Endothelial cell (in vitro differentiated cells): ENCODE measurements around the gene FUOM. TPM values are rescaled to one million over a fixed set of nuclear protein-coding genes. Genes with fewer than 3 reads are reported as not detected.

Experiments used
- DNase-seq: peaks from one replicate; pipeline ENCODE4 v3.0.0; 2021; ENCODE audit warnings: low spot score
- H3K27ac Mint-ChIP-seq: one replicate; pipeline ENCODE4 v1.8.0; 2021; ENCODE audit warnings: mixed read lengths, inconsistent platforms; ENCODE audit not compliant: unreplicated experiment
- H3K27me3 Mint-ChIP-seq: one replicate; pipeline ENCODE4 v1.8.0; 2021; ENCODE audit warnings: mild to moderate bottlenecking, moderate library complexity, mixed read lengths, inconsistent platforms; ENCODE audit not compliant: unreplicated experiment
- H3K36me3 Mint-ChIP-seq: one replicate; pipeline ENCODE4 v1.8.0; 2021; ENCODE audit warnings: mild to moderate bottlenecking, low read depth, mixed read lengths, inconsistent platforms; ENCODE audit not compliant: unreplicated experiment
- H3K4me1 Mint-ChIP-seq: one replicate; pipeline ENCODE4 v1.8.0; 2021; ENCODE audit warnings: mild to moderate bottlenecking, mixed read lengths, inconsistent platforms; ENCODE audit not compliant: unreplicated experiment
- H3K4me3 Mint-ChIP-seq: one replicate; pipeline ENCODE4 v1.8.0; 2021; ENCODE audit warnings: mild to moderate bottlenecking, mixed read lengths, inconsistent platforms; ENCODE audit not compliant: unreplicated experiment
- H3K9me3 Mint-ChIP-seq: one replicate; pipeline ENCODE4 v1.8.0; 2021; ENCODE audit warnings: mixed read lengths, inconsistent platforms; ENCODE audit not compliant: unreplicated experiment
- total RNA-seq: library from RNA; stranded (reverse); fragmentation: NEBNext Ultra II Directional; extraction: Animal tissue kit (Norgen Biotek cat#: 25700); gene quantifications from one replicate; pipeline ENCODE4 v1.2.1, GENCODE V29; 2021; ENCODE audit not compliant: unreplicated experiment
- TF ChIP-seq, protein P1 (sequence below): fragments of 200-600 bp; sonication (generic); IDR thresholded peaks from one replicate; pipeline ENCODE4 v1.5.0; 2021; ENCODE audit warnings: antibody characterized with exemption; ENCODE audit not compliant: unreplicated experiment

The FUOM gene
- total RNA-seq, 1 donor from 2014 or later = 8.9 TPM

DNA sequence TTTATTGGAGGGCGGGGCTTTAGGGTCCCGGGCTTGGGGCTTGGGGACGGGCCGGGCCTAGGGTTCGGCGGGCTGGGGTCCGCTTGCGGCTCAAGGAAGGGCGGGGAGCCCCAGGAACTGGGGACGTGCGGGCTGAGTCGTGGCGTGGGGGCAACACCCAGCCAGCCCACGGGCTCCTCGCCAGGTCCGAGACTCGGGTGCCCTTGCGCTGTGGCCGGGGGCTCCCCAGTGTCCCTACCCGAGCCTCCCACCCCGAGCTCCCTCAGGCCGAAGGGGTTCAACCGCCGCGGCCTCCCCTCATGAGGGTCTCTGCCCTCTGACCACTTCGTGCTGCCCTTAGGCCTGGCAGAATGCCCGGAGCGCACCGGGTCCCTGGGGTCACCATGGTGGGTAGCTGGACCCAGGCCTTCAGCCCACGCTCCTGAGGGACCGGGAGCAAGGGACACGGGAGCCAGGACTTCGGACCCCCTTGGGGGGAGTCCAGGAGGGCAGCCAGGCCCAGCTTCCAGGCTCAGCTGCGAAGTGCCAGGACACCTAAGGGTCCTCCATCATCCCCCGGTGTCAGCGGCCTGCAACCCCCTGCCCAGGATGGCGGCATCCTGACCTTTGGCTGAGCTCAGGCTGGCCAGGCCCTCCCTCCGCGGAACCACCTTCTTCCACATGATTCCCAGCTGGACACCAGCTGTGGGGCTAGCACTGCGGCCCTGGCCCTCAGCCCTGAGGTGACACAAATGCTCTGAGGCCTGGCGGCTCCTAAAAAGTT lies 524 bp upstream of the FUOM start:
- TF ChIP-seq, protein P1, sequence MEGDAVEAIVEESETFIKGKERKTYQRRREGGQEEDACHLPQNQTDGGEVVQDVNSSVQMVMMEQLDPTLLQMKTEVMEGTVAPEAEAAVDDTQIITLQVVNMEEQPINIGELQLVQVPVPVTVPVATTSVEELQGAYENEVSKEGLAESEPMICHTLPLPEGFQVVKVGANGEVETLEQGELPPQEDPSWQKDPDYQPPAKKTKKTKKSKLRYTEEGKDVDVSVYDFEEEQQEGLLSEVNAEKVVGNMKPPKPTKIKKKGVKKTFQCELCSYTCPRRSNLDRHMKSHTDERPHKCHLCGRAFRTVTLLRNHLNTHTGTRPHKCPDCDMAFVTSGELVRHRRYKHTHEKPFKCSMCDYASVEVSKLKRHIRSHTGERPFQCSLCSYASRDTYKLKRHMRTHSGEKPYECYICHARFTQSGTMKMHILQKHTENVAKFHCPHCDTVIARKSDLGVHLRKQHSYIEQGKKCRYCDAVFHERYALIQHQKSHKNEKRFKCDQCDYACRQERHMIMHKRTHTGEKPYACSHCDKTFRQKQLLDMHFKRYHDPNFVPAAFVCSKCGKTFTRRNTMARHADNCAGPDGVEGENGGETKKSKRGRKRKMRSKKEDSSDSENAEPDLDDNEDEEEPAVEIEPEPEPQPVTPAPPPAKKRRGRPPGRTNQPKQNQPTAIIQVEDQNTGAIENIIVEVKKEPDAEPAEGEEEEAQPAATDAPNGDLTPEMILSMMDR = no peak
- Mint-ChIP-seq H3K36me3 (peaks cover 11% of the 10 kb centered on the region), H3K4me1 (no peaks in the 10 kb centered on the region), H3K27me3 (peaks cover 12% of the 10 kb centered on the region), H3K27ac (no peak overlapping the region), H3K9me3 (no peaks in the 10 kb centered on the region), H3K4me3 (no peak overlapping the region)
- no peak for DNase-seq

DNA sequence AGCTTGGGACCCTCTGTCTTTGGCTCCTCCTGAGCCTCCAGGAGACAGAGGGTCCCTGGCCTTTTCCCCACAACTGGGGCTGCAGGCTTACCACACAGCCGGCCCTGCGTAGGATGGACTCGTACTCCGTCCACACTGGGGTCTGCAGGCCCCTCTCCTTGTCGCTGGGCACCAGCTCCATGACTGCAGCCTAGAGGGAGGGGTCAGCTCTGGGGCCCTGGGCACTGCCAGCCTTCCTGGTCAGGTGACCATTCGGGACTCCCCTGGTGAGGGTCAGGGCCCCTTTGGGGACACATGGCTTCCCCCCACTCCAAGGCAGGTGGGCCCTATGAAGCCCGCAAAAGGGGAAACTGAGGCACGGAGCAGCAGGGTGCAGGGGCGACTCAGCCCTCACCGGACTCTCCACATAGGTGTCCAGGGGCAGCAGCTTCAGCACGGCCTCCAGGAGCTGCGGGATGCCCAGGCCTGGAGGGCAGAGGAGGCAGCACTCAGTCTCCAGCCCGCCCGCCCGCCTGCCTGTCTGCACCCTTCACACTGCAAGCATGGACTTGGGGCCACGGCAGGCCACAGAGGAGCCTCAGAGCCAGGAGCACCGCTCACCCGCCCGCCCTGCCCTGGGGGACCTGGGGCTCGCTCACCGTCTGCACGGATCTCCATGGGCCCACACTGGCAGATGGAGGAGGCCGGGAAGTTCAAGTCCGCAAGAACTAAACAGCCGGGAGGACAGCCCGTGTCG lies 1.1 kb downstream of the FUOM start:
- peaks cover 12% of the 10 kb centered on the region for H3K27me3 Mint-ChIP-seq
- H3K9me3 Mint-ChIP-seq = no peaks in the 10 kb centered on the region
- H3K4me1 Mint-ChIP-seq = no peaks in the 10 kb centered on the region
- H3K27ac Mint-ChIP-seq = no peak overlapping the region
- TF ChIP-seq, protein P1 = no peak
- no peak for DNase-seq
- no peak overlapping the region for H3K4me3 Mint-ChIP-seq
- H3K36me3 Mint-ChIP-seq = peaks cover 4% of the 10 kb centered on the region

DNA sequence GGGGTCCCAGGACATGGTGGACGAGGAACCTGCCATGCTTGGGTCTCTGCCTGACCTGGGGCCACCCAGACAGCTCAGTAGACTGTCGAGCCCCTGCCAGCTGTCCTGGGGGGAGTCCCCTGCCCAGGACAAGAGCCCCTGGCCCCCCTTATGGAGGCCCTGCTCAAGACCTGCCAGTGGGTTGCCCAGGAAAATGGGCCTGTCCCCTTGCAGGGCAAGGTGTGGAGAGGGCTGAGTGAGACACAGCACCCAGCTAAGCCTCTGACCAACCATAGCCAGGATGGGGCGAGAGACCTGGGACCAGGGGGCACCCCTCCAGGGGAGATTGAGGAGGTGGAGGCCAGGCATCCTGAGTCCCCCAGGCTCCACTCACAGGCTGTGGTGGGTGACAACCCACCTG lies 1.8 kb downstream of the FUOM start:
- no peak overlapping the region for H3K4me3 Mint-ChIP-seq
- DNase-seq = no peak
- no peaks in the 10 kb centered on the region for H3K36me3 Mint-ChIP-seq
- no peaks in the 10 kb centered on the region for H3K9me3 Mint-ChIP-seq
- H3K27me3 Mint-ChIP-seq = peaks cover 12% of the 10 kb centered on the region
- TF ChIP-seq, protein P1 = no peak
- H3K27ac Mint-ChIP-seq = no peak overlapping the region
- H3K4me1 Mint-ChIP-seq = no peaks in the 10 kb centered on the region

DNA sequence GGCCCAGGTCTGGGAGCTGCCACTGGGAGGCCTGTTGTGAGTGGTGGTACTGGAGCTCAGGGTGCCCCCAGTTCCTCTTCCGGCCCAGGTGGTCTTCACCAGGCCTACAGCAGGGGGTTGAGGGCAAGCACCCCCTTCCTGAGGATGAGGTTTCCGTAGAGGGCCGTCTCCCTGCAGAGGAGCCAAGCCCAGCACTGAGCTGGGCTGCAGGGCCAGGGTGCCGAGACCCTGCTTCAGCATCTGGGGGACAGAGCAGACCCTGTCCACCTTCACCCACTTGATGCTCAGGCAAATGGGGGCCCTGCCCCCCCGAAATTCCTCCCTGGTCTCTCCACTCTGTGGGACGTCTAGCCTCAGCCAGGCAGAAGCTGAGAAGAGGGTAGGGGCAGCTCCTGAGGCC lies 2.6 kb downstream of the FUOM start:
- Mint-ChIP-seq H3K4me3 (no peak overlapping the region), H3K36me3 (no peaks in the 10 kb centered on the region), H3K9me3 (no peaks in the 10 kb centered on the region), H3K27ac (no peak overlapping the region), H3K27me3 (peaks cover 12% of the 10 kb centered on the region), H3K4me1 (no peaks in the 10 kb centered on the region)
- DNase-seq = no peak
- TF ChIP-seq, protein P1 = no peak
